ENCODE data around the gene HMMR.
"Not testable (repeated sequence)": the region's sequence is repeated elsewhere in the genome, so short reads cannot be mapped to it uniquely, and the experiment has no call there.

Gene HMMR

DNA sequence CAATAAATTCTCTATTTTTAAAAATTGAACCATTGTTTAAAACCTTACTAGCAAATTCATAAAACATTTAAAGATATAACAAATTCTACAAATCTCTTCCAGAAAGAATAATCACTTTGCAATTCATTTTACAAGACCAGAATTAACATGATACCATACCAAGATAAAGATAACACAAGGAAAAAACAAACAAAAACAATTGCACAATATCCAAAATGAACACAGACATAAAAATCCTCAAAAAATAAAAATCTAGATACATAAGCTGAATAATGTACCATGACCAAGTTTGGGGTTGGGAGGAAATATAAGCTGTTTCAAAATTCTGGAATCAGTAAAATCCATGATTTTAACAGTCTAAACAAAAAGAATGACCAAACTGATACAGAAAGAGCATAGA, 11.9 kb upstream of the HMMR start:
- H3K79me1 ChIP-seq (ENCODE audit: low read depth, low read length), result no peaks in the 10 kb centered on the region
- no peak overlapping the region for H3K23ac ChIP-seq (ENCODE audit: low read depth, low read length, poor library complexity)
- no peak overlapping the region for H2BK12ac ChIP-seq (ENCODE audit: low read length)
- no peaks in the 10 kb centered on the region for H3K4me1 ChIP-seq (ENCODE audit: control insufficient read depth in 2 of 2, insufficient read depth in 1 of 2, low read depth in 1 of 2, low read length in 2 of 2)
- H3K36me3 ChIP-seq (replicated peaks in 1 of 2; ENCODE audit: control insufficient read depth in 2 of 2, insufficient read depth in 2 of 2, low read length in 2 of 2), result peaks cover 15 to 100% of the 10 kb centered on the region in 2 donors
- H3K18ac ChIP-seq (ENCODE audit: low read length), result no peak overlapping the region
- H2BK5ac ChIP-seq (ENCODE audit: low read length), result no peak overlapping the region
- no peak overlapping the region for H3K4ac ChIP-seq (ENCODE audit: low read length)
- no peak overlapping the region for H3K4me2 ChIP-seq (ENCODE audit: insufficient read depth, low read length, poor library complexity, severe bottlenecking)
- no peak overlapping the region for H4K91ac ChIP-seq (ENCODE audit: low read depth, low read length, poor library complexity)
- no peak overlapping the region for H4K8ac ChIP-seq (ENCODE audit: low read depth, low read length)
- no peak for DNase-seq (ENCODE audit: low spot score)
- H2AFZ ChIP-seq (ENCODE audit: low read length), result no peak overlapping the region
- H3K27me3 ChIP-seq (ENCODE audit: control insufficient read depth in 3 of 3, insufficient read depth in 3 of 3, low read depth in 1 of 3, low read length in 3 of 3), result no peaks in the 10 kb centered on the region
- H3K9ac ChIP-seq (ENCODE audit: low read depth, low read length, poor library complexity), result no peak overlapping the region
- no peak overlapping the region for H3K27ac ChIP-seq (replicated peaks; ENCODE audit: low read length)
- H2BK120ac ChIP-seq (ENCODE audit: low read depth, low read length), result no peak overlapping the region
- no peak overlapping the region for H2AK5ac ChIP-seq (ENCODE audit: low read depth, low read length)
- peaks cover 0 to 8% of the 10 kb centered on the region in 2 donors for H3K9me3 ChIP-seq (replicated peaks in 1 of 2; ENCODE audit: control insufficient read depth in 2 of 2, insufficient read depth in 1 of 2, low read depth in 1 of 2, low read length in 2 of 2)
- H3K14ac ChIP-seq (ENCODE audit: low read length), result no peak overlapping the region
- no peak overlapping the region for H2BK15ac ChIP-seq (ENCODE audit: low read length)
- no peak overlapping the region for H3K4me3 ChIP-seq (ENCODE audit: low read length in 2 of 2)

DNA sequence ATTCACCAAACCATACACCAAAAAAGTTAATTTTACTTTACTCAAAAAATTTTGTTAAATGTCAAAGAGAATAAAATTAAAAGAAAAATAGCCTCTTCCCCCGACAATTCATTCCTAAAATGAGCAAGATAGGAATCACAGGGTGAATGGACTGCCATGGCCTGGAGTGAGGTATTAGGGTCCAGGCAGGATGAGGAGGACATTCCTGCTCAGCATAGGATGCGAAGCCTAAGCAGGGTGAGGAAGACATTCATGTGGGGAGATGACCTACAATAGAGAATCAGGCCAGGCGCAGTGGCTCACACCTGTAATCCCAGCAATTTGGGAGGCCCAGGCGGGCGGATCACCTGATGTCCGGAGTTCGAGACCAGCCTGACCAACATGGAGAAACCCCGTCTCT, 8.9 kb upstream of the HMMR start:
- no peak overlapping the region for H3K18ac ChIP-seq (ENCODE audit: low read length)
- no peak overlapping the region for H2BK120ac ChIP-seq (ENCODE audit: low read depth, low read length)
- DNase-seq (ENCODE audit: low spot score), result no peak
- no peak overlapping the region for H2BK5ac ChIP-seq (ENCODE audit: low read length)
- no peak overlapping the region for H3K4ac ChIP-seq (ENCODE audit: low read length)
- H4K91ac ChIP-seq (ENCODE audit: low read depth, low read length, poor library complexity), result no peak overlapping the region
- H2BK15ac ChIP-seq (ENCODE audit: low read length), result no peak overlapping the region
- no peak overlapping the region for H4K8ac ChIP-seq (ENCODE audit: low read depth, low read length)
- no peaks in the 10 kb centered on the region for H3K27me3 ChIP-seq (ENCODE audit: control insufficient read depth in 3 of 3, insufficient read depth in 3 of 3, low read depth in 1 of 3, low read length in 3 of 3)
- no CpG with 5 or more reads among the region's 8 CpGs for WGBS, 2 donors (ENCODE audit: extremely low coverage in 2 of 2, insufficient read length in 2 of 2, insufficient replicate concordance in 1 of 2)
- H3K27ac ChIP-seq (replicated peaks; ENCODE audit: low read length), result no peak overlapping the region
- H2AK5ac ChIP-seq (ENCODE audit: low read depth, low read length), result no peak overlapping the region
- H2BK12ac ChIP-seq (ENCODE audit: low read length), result no peak overlapping the region
- no peak overlapping the region for H3K23ac ChIP-seq (ENCODE audit: low read depth, low read length, poor library complexity)
- H3K4me3 ChIP-seq (ENCODE audit: low read length in 2 of 2), result no peak overlapping the region
- no peak overlapping the region for H3K9ac ChIP-seq (ENCODE audit: low read depth, low read length, poor library complexity)
- H3K4me2 ChIP-seq (ENCODE audit: insufficient read depth, low read length, poor library complexity, severe bottlenecking), result no peak overlapping the region
- peaks cover 0 to 11% of the 10 kb centered on the region in 2 donors for H3K9me3 ChIP-seq (replicated peaks in 1 of 2; ENCODE audit: control insufficient read depth in 2 of 2, insufficient read depth in 1 of 2, low read depth in 1 of 2, low read length in 2 of 2)
- no peaks in the 10 kb centered on the region for H3K4me1 ChIP-seq (ENCODE audit: control insufficient read depth in 2 of 2, insufficient read depth in 1 of 2, low read depth in 1 of 2, low read length in 2 of 2)
- H2AFZ ChIP-seq (ENCODE audit: low read length), result no peak overlapping the region
- peaks cover 11 to 100% of the 10 kb centered on the region in 2 donors for H3K36me3 ChIP-seq (replicated peaks in 1 of 2; ENCODE audit: control insufficient read depth in 2 of 2, insufficient read depth in 2 of 2, low read length in 2 of 2)
- H3K14ac ChIP-seq (ENCODE audit: low read length), result no peak overlapping the region
- H3K79me1 ChIP-seq (ENCODE audit: low read depth, low read length), result no peaks in the 10 kb centered on the region

DNA sequence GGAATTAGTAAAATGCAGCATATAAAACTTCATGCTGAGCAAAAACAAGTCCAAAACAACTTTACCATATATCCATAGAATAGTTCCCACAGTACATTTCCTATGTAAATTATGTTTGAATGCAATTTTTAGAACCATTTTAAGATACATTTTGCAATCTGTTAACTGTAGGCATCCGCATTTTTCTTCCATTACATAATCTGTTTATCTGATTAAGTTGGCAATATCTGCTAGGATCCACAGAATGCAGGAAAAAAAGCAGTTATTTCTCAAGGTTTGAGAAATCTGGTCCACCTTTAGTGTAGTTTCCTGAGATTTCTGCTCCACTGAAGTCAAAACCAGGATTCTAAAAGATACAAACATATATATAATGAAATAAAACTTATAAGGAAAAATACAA, 6.7 kb upstream of the HMMR start:
- peaks cover 5 to 88% of the 10 kb centered on the region in 2 donors for H3K36me3 ChIP-seq (replicated peaks in 1 of 2; ENCODE audit: control insufficient read depth in 2 of 2, insufficient read depth in 2 of 2, low read length in 2 of 2)
- peaks cover 0 to 3% of the 10 kb centered on the region in 2 donors for H3K9me3 ChIP-seq (replicated peaks in 1 of 2; ENCODE audit: control insufficient read depth in 2 of 2, insufficient read depth in 1 of 2, low read depth in 1 of 2, low read length in 2 of 2)
- H3K18ac ChIP-seq (ENCODE audit: low read length), result no peak overlapping the region
- H3K4me2 ChIP-seq (ENCODE audit: insufficient read depth, low read length, poor library complexity, severe bottlenecking), result no peak overlapping the region
- no peak overlapping the region for H3K4ac ChIP-seq (ENCODE audit: low read length)
- no peaks in the 10 kb centered on the region for H3K27me3 ChIP-seq (ENCODE audit: control insufficient read depth in 3 of 3, insufficient read depth in 3 of 3, low read depth in 1 of 3, low read length in 3 of 3)
- H2BK15ac ChIP-seq (ENCODE audit: low read length), result no peak overlapping the region
- H2BK5ac ChIP-seq (ENCODE audit: low read length), result no peak overlapping the region
- no peak overlapping the region for H2BK12ac ChIP-seq (ENCODE audit: low read length)
- no peak overlapping the region for H2BK120ac ChIP-seq (ENCODE audit: low read depth, low read length)
- no peaks in the 10 kb centered on the region for H3K79me1 ChIP-seq (ENCODE audit: low read depth, low read length)
- WGBS, 2 donors (ENCODE audit: extremely low coverage in 2 of 2, insufficient read length in 2 of 2, insufficient replicate concordance in 1 of 2), result no CpG with 5 or more reads among the region's 1 CpG
- no peak overlapping the region for H3K4me3 ChIP-seq (ENCODE audit: low read length in 2 of 2)
- no peak overlapping the region for H3K23ac ChIP-seq (ENCODE audit: low read depth, low read length, poor library complexity)
- H2AK5ac ChIP-seq (ENCODE audit: low read depth, low read length), result no peak overlapping the region
- H3K14ac ChIP-seq (ENCODE audit: low read length), result no peak overlapping the region
- H4K8ac ChIP-seq (ENCODE audit: low read depth, low read length), result no peak overlapping the region
- no peak overlapping the region for H3K9ac ChIP-seq (ENCODE audit: low read depth, low read length, poor library complexity)
- H4K91ac ChIP-seq (ENCODE audit: low read depth, low read length, poor library complexity), result no peak overlapping the region
- no peak overlapping the region for H2AFZ ChIP-seq (ENCODE audit: low read length)
- DNase-seq (ENCODE audit: low spot score), result no peak
- no peak overlapping the region for H3K27ac ChIP-seq (replicated peaks; ENCODE audit: low read length)
- no peaks in the 10 kb centered on the region for H3K4me1 ChIP-seq (ENCODE audit: control insufficient read depth in 2 of 2, insufficient read depth in 1 of 2, low read depth in 1 of 2, low read length in 2 of 2)

DNA sequence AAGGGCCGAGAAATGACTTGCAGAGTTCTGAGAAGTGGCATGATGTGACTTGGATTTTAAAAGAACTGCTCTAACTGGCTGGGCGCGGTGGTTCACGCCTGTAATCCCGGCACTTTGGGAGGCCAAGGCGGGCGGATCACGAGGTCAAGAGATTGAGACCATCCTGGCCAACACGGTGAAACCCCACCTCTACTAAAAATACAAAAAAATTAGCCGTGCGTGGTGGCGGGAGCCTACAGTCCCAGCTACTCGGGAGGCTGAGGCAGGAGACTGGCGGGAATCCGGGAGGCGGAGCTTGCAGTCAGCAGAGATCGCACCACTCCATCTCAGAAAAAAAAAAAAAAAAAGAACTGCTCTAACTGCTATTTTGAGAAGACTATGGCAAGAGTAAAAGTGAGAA, 5.0 kb upstream of the HMMR start:
- not testable (repeated sequence) for H3K4me3 ChIP-seq (ENCODE audit: low read length in 2 of 2); H2BK15ac ChIP-seq (ENCODE audit: low read length); H2BK12ac ChIP-seq (ENCODE audit: low read length); H3K27ac ChIP-seq (replicated peaks; ENCODE audit: low read length); H3K4me2 ChIP-seq (ENCODE audit: insufficient read depth, low read length, poor library complexity, severe bottlenecking); H4K8ac ChIP-seq (ENCODE audit: low read depth, low read length); H2AK5ac ChIP-seq (ENCODE audit: low read depth, low read length); H3K27me3 ChIP-seq (ENCODE audit: control insufficient read depth in 3 of 3, insufficient read depth in 3 of 3, low read depth in 1 of 3, low read length in 3 of 3); H2BK120ac ChIP-seq (ENCODE audit: low read depth, low read length); H3K23ac ChIP-seq (ENCODE audit: low read depth, low read length, poor library complexity); H2BK5ac ChIP-seq (ENCODE audit: low read length); H3K9ac ChIP-seq (ENCODE audit: low read depth, low read length, poor library complexity); H3K79me1 ChIP-seq (ENCODE audit: low read depth, low read length); DNase-seq (ENCODE audit: low spot score); H3K4me1 ChIP-seq (ENCODE audit: control insufficient read depth in 2 of 2, insufficient read depth in 1 of 2, low read depth in 1 of 2, low read length in 2 of 2); H3K9me3 ChIP-seq (replicated peaks in 1 of 2; ENCODE audit: control insufficient read depth in 2 of 2, insufficient read depth in 1 of 2, low read depth in 1 of 2, low read length in 2 of 2); H2AFZ ChIP-seq (ENCODE audit: low read length); H3K18ac ChIP-seq (ENCODE audit: low read length); H4K91ac ChIP-seq (ENCODE audit: low read depth, low read length, poor library complexity); H3K4ac ChIP-seq (ENCODE audit: low read length); H3K14ac ChIP-seq (ENCODE audit: low read length)
- no CpG with 5 or more reads among the region's 17 CpGs for WGBS, 2 donors (ENCODE audit: extremely low coverage in 2 of 2, insufficient read length in 2 of 2, insufficient replicate concordance in 1 of 2)
- peaks cover 5 to 71% of the 10 kb centered on the region in 2 donors for H3K36me3 ChIP-seq (replicated peaks in 1 of 2; ENCODE audit: control insufficient read depth in 2 of 2, insufficient read depth in 2 of 2, low read length in 2 of 2)
